Neural progenitor cell (in vitro differentiated cells): Measurements from ENCODE around the gene DDC.

ENCODE experiments used
- EZH2 ChIP-seq: fragments of 200-600 bp; sonication (generic); IDR thresholded peaks from 2 replicates; pipeline ENCODE4 v1.6.1; 2017; ENCODE audit warnings: antibody characterized with exemption, mild to moderate bottlenecking, moderate library complexity
- EZH2phosphoT487 ChIP-seq: fragments of 200-600 bp; sonication (generic); IDR thresholded peaks from 2 replicates; pipeline ENCODE4 v1.6.1; 2017; ENCODE audit warnings: antibody characterized with exemption
- TF ChIP-seq, protein P1 (sequence below): fragments of 200-600 bp; sonication (generic); IDR thresholded peaks from 2 replicates; pipeline ENCODE4 v1.5.1; 2017; ENCODE audit warnings: antibody characterized with exemption, mild to moderate bottlenecking

DNA sequence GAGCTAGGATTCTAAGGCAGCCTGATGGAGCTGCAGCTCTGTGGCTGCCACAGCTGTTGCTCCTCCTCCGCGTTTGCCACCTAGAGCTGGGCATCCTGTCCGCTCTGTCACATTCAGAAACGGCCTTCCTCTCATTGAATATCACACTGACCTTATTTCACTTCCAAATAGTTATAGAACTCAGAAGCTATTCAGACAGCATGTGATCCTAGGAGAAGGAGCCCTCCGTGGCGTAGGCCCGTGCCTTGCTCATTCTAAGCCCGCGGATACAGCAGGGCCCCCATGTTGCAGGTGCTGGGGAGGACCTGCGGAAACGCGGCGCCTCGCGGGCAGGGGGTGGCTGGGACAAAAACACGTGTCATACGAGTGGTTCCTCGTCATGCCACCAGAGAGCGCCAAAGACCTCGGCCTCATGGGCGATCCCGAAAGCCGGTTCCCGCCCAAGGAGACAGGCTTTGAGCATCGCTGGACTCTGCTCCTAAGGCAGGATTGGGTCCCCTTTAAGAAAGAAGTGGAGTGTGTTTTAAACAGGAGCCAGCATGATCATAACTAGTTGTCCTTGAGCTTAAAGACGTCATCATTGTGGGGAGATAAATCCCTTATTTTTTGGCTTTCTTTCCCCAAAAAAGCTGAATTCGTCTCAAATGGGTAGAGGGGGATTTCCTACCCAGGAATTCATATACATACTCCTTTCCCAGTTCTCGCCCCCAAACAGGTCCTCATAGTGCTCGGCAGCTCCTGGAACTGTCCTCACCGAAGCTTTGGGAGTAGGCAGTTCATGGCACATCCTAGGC lies 97.2 kb downstream of the DDC start:
- TF ChIP-seq, protein P1, sequence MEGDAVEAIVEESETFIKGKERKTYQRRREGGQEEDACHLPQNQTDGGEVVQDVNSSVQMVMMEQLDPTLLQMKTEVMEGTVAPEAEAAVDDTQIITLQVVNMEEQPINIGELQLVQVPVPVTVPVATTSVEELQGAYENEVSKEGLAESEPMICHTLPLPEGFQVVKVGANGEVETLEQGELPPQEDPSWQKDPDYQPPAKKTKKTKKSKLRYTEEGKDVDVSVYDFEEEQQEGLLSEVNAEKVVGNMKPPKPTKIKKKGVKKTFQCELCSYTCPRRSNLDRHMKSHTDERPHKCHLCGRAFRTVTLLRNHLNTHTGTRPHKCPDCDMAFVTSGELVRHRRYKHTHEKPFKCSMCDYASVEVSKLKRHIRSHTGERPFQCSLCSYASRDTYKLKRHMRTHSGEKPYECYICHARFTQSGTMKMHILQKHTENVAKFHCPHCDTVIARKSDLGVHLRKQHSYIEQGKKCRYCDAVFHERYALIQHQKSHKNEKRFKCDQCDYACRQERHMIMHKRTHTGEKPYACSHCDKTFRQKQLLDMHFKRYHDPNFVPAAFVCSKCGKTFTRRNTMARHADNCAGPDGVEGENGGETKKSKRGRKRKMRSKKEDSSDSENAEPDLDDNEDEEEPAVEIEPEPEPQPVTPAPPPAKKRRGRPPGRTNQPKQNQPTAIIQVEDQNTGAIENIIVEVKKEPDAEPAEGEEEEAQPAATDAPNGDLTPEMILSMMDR: peak; percentile 88
- TF ChIP-seq EZH2: no peak
- TF ChIP-seq EZH2phosphoT487: no peak
